NB4 (cell line): ENCODE measurements around the gene STK16.

ENCODE experiments used
- DNase-seq: peaks from one replicate; pipeline ENCODE4 v3.0.0; 2010; ENCODE audit warnings: low read depth
- H3K4me3 ChIP-seq: one replicate; pipeline ENCODE4 v1.5.1; 2011; ENCODE audit warnings: mild to moderate bottlenecking, low read depth, low read length, moderate library complexity
- CTCF ChIP-seq: IDR thresholded peaks from one replicate; pipeline ENCODE4 v1.5.1; 2012; ENCODE audit warnings: low read depth, low read length
- MAX ChIP-seq: IDR thresholded peaks from 2 replicates; pipeline ENCODE4 v1.6.1; 2011; ENCODE audit warnings: low read depth, low read length
- MYC ChIP-seq: IDR thresholded peaks from 2 replicates; pipeline ENCODE4 v1.6.1; 2011; ENCODE audit warnings: low read depth, low read length
- POLR2A ChIP-seq: IDR thresholded peaks from 2 replicates; pipeline ENCODE4 v1.6.1; 2011; ENCODE audit warnings: mild to moderate bottlenecking; ENCODE audit not compliant: insufficient read length; ENCODE audit errors: extremely low read depth

Gene STK16

GRCh38 chr2:219207884-219208740 lies 37.2 kb upstream of the STK16 start:
- no peak for DNase-seq
- TF ChIP-seq MYC = no peak
- no peak overlapping the region for H3K4me3 ChIP-seq

- TF ChIP-seq MYC (no peak), CTCF (no peak), POLR2A (no peak), MAX (no peak)
- DNase-seq = no peak
- no peak overlapping the region for H3K4me3 ChIP-seq
Measured at GRCh38 chr2:219209236-219210195, 35.8 kb upstream of the STK16 start.

DNA sequence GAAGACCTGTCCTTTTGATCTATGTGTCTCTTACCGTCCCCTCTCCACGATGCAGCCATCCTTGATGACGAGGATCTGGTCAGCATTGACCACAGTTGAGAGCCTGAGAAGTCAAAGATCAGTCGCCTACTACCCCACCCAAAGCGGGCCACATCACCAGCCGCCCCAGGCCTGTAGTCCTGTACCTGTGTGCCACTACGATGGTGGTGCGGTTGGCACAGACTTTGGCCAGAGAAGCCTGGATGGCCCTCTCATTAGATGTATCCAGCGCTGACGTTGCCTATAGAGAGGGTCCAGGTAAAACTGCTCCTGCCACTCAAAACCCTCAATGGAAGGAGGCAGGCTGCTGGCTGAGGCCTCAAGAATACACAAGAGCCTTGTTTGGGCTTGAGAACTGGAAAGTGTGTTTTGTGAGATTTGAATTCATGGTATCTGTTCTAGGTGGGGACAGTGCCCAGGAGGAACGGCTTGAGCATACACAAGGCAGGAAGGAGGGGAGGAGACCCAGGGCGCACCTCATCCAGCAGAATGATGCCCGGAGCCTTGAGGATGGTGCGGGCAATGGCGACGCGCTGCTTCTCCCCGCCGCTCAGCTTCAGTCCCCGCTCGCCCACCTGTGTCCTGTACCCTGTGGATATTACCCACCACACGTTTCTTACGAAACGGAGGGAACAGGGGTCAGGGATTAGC lies 34.9 kb upstream of the STK16 start:
- DNase-seq = no peak
- no peak overlapping the region for H3K4me3 ChIP-seq
- TF ChIP-seq MYC (no peak), MAX (no peak), POLR2A (no peak), CTCF (no peak)

DNA sequence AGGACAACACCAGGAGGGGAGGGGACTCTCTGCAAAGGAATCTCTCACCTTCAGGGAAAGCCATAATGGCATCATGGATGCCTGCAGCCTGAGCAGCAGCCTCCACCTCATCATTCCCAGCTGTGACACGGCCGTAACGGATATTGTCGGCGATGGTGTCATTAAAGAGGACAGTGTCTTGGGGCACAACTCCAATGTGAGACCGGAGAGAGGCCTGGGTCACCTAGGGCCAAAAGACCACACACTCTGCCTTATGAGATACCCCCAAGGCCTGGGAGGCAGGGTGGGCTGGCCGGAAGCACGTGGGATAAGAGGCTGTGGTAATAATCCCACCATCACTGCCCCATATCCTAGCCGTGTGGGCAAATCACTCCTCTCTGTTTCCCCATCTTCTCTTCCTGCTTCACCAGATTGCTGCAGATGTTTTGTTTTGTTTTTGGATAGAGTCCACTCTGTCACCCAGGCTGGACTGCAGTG lies 34.4 kb upstream of the STK16 start:
- no peak overlapping the region for H3K4me3 ChIP-seq
- DNase-seq = no peak
- TF ChIP-seq MAX (no peak), MYC (no peak), CTCF (no peak)

- no peak overlapping the region for H3K4me3 ChIP-seq
- no peak for TF ChIP-seq MAX
- TF ChIP-seq POLR2A = no peak
- TF ChIP-seq MYC = no peak
- TF ChIP-seq CTCF = no peak
- no peak for DNase-seq
Measured at GRCh38 chr2:219213026-219213415, 32.3 kb upstream of the STK16 start.
